ENCODE data around the gene SLC25A41. TPM values are rescaled to one million over a fixed set of nuclear protein-coding genes. Genes with fewer than 3 reads are reported as not detected.

The SLC25A41 gene
- total RNA-seq (2014; rRNA removed; shearing (Covaris generic)) = not detected in 2 replicates

GRCh38 chr19:6433663-6434062 lies at the start of gene SLC25A41:
TSS of gene SLC25A41 (minus strand) at chr19:6433763. CDS start at chr19:6433693, 70 bp downstream.
- no peak for DNase-seq (ENCODE audit: low read depth)

GRCh38 chr19:6483235-6483634 lies 49.7 kb upstream of the SLC25A41 start:
- no peak for DNase-seq (ENCODE audit: low read depth)

- DNase-seq (ENCODE audit: low read depth) = no peak
These were observed 48.8 kb upstream of the SLC25A41 start for GRCh38 chr19:6482343-6482686.

- DNase-seq (ENCODE audit: low read depth) = no peak
These were observed 48.2 kb upstream of the SLC25A41 start, which contains the start of gene DENND1C for GRCh38 chr19:6481541-6482342. TSS of gene DENND1C (minus strand) at chr19:6481787. CDS start at chr19:6481695, 92 bp downstream.

GRCh38 chr19:6480848-6481415 lies 47.4 kb upstream of the SLC25A41 start:
- no peak for DNase-seq (ENCODE audit: low read depth)

GRCh38 chr19:6479836-6480398 lies 46.4 kb upstream of the SLC25A41 start:
- no peak for DNase-seq (ENCODE audit: low read depth)

GRCh38 chr19:6478815-6479214 lies 45.3 kb upstream of the SLC25A41 start:
- DNase-seq (ENCODE audit: low read depth) = no peak

- no peak for DNase-seq (ENCODE audit: low read depth)
These were observed 43.4 kb upstream of the SLC25A41 start for GRCh38 chr19:6476896-6477431.

- DNase-seq (ENCODE audit: low read depth) = peak; percentile 34
These were observed 42.8 kb upstream of the SLC25A41 start for GRCh38 chr19:6476155-6476895.

- DNase-seq (ENCODE audit: low read depth) = no peak
These were observed 42.0 kb upstream of the SLC25A41 start for GRCh38 chr19:6475321-6476108.

- DNase-seq (ENCODE audit: low read depth) = no peak
These were observed 40.1 kb upstream of the SLC25A41 start for GRCh38 chr19:6473647-6474046.

- DNase-seq (ENCODE audit: low read depth) = no peak
These were observed 39.1 kb upstream of the SLC25A41 start for GRCh38 chr19:6472713-6473112.

GRCh38 chr19:6471076-6471475 lies 37.5 kb upstream of the SLC25A41 start:
- no peak for DNase-seq (ENCODE audit: low read depth)

GRCh38 chr19:6470173-6470572 lies 36.6 kb upstream of the SLC25A41 start:
- DNase-seq (ENCODE audit: low read depth) = no peak

- no peak for DNase-seq (ENCODE audit: low read depth)
These were observed 33.8 kb upstream of the SLC25A41 start for GRCh38 chr19:6467384-6467783.

GRCh38 chr19:6466526-6467248 lies 33.1 kb upstream of the SLC25A41 start:
- no peak for DNase-seq (ENCODE audit: low read depth)

GRCh38 chr19:6465663-6466062 lies 32.1 kb upstream of the SLC25A41 start:
- no peak for DNase-seq (ENCODE audit: low read depth)

- DNase-seq (ENCODE audit: low read depth) = no peak
These were observed 31.4 kb upstream of the SLC25A41 start for GRCh38 chr19:6465006-6465405.

GRCh38 chr19:6464070-6464873 lies 30.7 kb upstream of the SLC25A41 start, which contains the start of gene CRB3:
TSS of gene CRB3 (plus strand) at chr19:6464271. CDS start at chr19:6464702, 431 bp downstream.
- no peak for DNase-seq (ENCODE audit: low read depth)
